Fibroblast of villous mesenchyme (primary cell): ENCODE measurements around the gene SLC34A1. TPM values are rescaled to one million over a fixed set of nuclear protein-coding genes. Genes with fewer than 3 reads are reported as not detected.

ENCODE experiments used
- DNase-seq: peaks from one replicate; pipeline ENCODE4 v3.0.0-alpha.2; 2010; ENCODE audit warnings: low read depth
- H3K4me3 ChIP-seq: 2 replicates; pipeline ENCODE4 v1.5.1; 2011; ENCODE audit warnings: low read depth, mild to moderate bottlenecking, low read length
- CTCF ChIP-seq: IDR thresholded peaks from 2 replicates; pipeline ENCODE4 v1.5.1; 2012; ENCODE audit warnings: low read depth, mild to moderate bottlenecking, low read length; ENCODE audit not compliant: insufficient read depth
- total RNA-seq: library from RNA; depleted of rRNA; stranded (reverse); fragments of >200 nt; gene quantifications from 2 replicates; pipeline ENCODE4 v1.2.3, GENCODE V29; 2012

SLC34A1 gene
- total RNA-seq, 1 donor: not detected

GRCh38 chr5:177433658-177434217 lies 49.5 kb downstream of the SLC34A1 start:
- H3K4me3 ChIP-seq: no peak overlapping the region
- TF ChIP-seq CTCF: no peak
- DNase-seq: no peak

GRCh38 chr5:177434437-177434836 lies 50.2 kb downstream of the SLC34A1 start:
- no peak for TF ChIP-seq CTCF
- no peak overlapping the region for H3K4me3 ChIP-seq
- DNase-seq: no peak

GRCh38 chr5:177434942-177435738 lies 50.9 kb downstream of the SLC34A1 start:
- no peak overlapping the region for H3K4me3 ChIP-seq
- no peak for DNase-seq
- TF ChIP-seq CTCF: no peak

- no peak for TF ChIP-seq CTCF
- DNase-seq: no peak
- no peak overlapping the region for H3K4me3 ChIP-seq
Observed at GRCh38 chr5:177435847-177436536, 51.8 kb downstream of the SLC34A1 start.

GRCh38 chr5:177437623-177438022 lies 53.4 kb downstream of the SLC34A1 start:
- TF ChIP-seq CTCF: no peak
- H3K4me3 ChIP-seq: no peak overlapping the region
- DNase-seq: no peak

- no peak overlapping the region for H3K4me3 ChIP-seq
- DNase-seq: no peak
- TF ChIP-seq CTCF: no peak
Observed at GRCh38 chr5:177438468-177438867, 54.2 kb downstream of the SLC34A1 start.
